Esophagus muscularis mucosa (tissue), 4 donors: Measurements from ENCODE around the gene CGRRF1.

ENCODE experiments used
- CTCF ChIP-seq, 3 experiments: fragments of 200-600 bp in 2 of 3; fragments of 450-650 bp in 1 of 3; sonication (generic) in 2 of 3; IDR thresholded peaks; one replicate each; pipeline ENCODE4 v1.5.1; 2017 to 2019; ENCODE audit warnings: antibody characterized with exemption in 3 of 3, mild to moderate bottlenecking in 2 of 3, moderate library complexity in 1 of 3
- EP300 ChIP-seq: sonication (generic); formaldehyde crosslinking; IDR thresholded peaks from one replicate; pipeline ENCODE4 v1.6.1; 2017; ENCODE audit warnings: antibody characterized with exemption
- POLR2A ChIP-seq: fragments of 450-650 bp; IDR thresholded peaks from one replicate; pipeline ENCODE4 v1.6.1; 2017; ENCODE audit warnings: antibody characterized with exemption, moderate library complexity, mild to moderate bottlenecking, low read depth
- POLR2AphosphoS5 ChIP-seq, 2 donors: sonication (generic); formaldehyde crosslinking; IDR thresholded peaks; one replicate each; pipeline ENCODE4 v1.6.1; 2017; ENCODE audit warnings: antibody characterized with exemption in 2 of 2

- TF ChIP-seq POLR2AphosphoS5 (IDR thresholded peaks at IDR 0.05) (no peak), CTCF (IDR thresholded peaks at IDR 0.05) (no peak), POLR2A (no peak), EP300 (no peak)
Observed at GRCh38 chr14:54478636-54479215, 31.0 kb upstream of the CGRRF1 start.
